HuH-7 (cell line): Measurements from ENCODE around the gene DNM3.

Source experiments
- DNase-seq: peaks from one replicate; pipeline ENCODE4 v3.0.0; 2011; ENCODE audit warnings: low spot score

The DNM3 gene

GRCh38 chr1:171973421-171973820 is 132.1 kb downstream of the DNM3 start:
- no peak for DNase-seq

- DNase-seq, result no peak
Measured at GRCh38 chr1:171981303-171981702, 140.0 kb downstream of the DNM3 start.

- DNase-seq, result no peak
Measured at GRCh38 chr1:171983584-171983983, 142.3 kb downstream of the DNM3 start.

GRCh38 chr1:171984262-171984661 is 143.0 kb downstream of the DNM3 start:
- no peak for DNase-seq

GRCh38 chr1:171984850-171985485 is 143.7 kb downstream of the DNM3 start:
- DNase-seq, result peak; percentile 12

- peak; percentile 7 for DNase-seq
Measured at GRCh38 chr1:171985639-171986038, 144.3 kb downstream of the DNM3 start.

- no peak for DNase-seq
Measured at GRCh38 chr1:171988243-171988885, 147.1 kb downstream of the DNM3 start.

GRCh38 chr1:171990371-171990770 is 149.1 kb downstream of the DNM3 start:
- no peak for DNase-seq

GRCh38 chr1:171994293-171994692 is 153.0 kb downstream of the DNM3 start:
- no peak for DNase-seq

- DNase-seq, result no peak
Measured at GRCh38 chr1:171995573-171995972, 154.3 kb downstream of the DNM3 start.

- no peak for DNase-seq
Measured at GRCh38 chr1:171997936-171998335, 156.6 kb downstream of the DNM3 start.

GRCh38 chr1:171998711-171999110 is 157.4 kb downstream of the DNM3 start:
- no peak for DNase-seq

GRCh38 chr1:171999756-172000155 is 158.5 kb downstream of the DNM3 start:
- no peak for DNase-seq

GRCh38 chr1:172001288-172001687 is 160.0 kb downstream of the DNM3 start:
- DNase-seq, result no peak

- no peak for DNase-seq
Measured at GRCh38 chr1:172002725-172003345, 161.5 kb downstream of the DNM3 start.

GRCh38 chr1:172003766-172004530 is 162.7 kb downstream of the DNM3 start:
- no peak for DNase-seq

GRCh38 chr1:172004671-172005070 is 163.4 kb downstream of the DNM3 start:
- DNase-seq, result no peak

GRCh38 chr1:172005856-172006255 is 164.6 kb downstream of the DNM3 start:
- peak; percentile 17 for DNase-seq

- DNase-seq, result no peak
Measured at GRCh38 chr1:172006660-172007059, 165.4 kb downstream of the DNM3 start.

GRCh38 chr1:172018727-172019311 is 177.5 kb downstream of the DNM3 start:
- no peak for DNase-seq

GRCh38 chr1:172019976-172020375 is 178.7 kb downstream of the DNM3 start:
- DNase-seq, result no peak

GRCh38 chr1:172024516-172024915 is 183.2 kb downstream of the DNM3 start:
- DNase-seq, result no peak
